ENCODE results near the gene SMYD3. TPM values are rescaled to one million over a fixed set of nuclear protein-coding genes. Genes with fewer than 3 reads are reported as not detected.

The SMYD3 gene
- total and polyA plus RNA-seq, 2 experiments from 2014 or later: 30.8 to 68.5 TPM

GRCh38 chr1:246482805-246483568 lies 24.1 kb downstream of the SMYD3 start:
- Histone ChIP-seq H3K9me2 (replicated peaks; ENCODE audit: insufficient read depth) (no peaks in the 10 kb centered on the region), H3K27ac (peak overlapping the region; percentile 42), H3K9me3 (ENCODE audit: low read depth) (no peaks in the 10 kb centered on the region), H3K79me2 (peaks cover 10% of the 10 kb centered on the region), H3K4me2 (peak overlapping the region; percentile 64), H4K20me1 (ENCODE audit: insufficient read depth, poor library complexity, severe bottlenecking) (no peaks in the 10 kb centered on the region), H3K27me3 (no peaks in the 10 kb centered on the region), H3K4me1 (ENCODE audit: insufficient read depth) (peaks cover 3% of the 10 kb centered on the region), H3K4me3 (no peak overlapping the region), H2AFZ (no peak overlapping the region), H3K36me3 (replicated peaks; ENCODE audit: insufficient read depth, low read depth) (no peaks in the 10 kb centered on the region)
- 39% methylated on average over 4 of the region's 4 CpGs for WGBS (ENCODE audit: low lambda C conversion rate, missing lambda C conversion rate)
- no peak for TF ChIP-seq EZH2phosphoT487 (IDR thresholded peaks at IDR 0.05; ENCODE audit: low read depth, severe bottlenecking, unreplicated experiment)
- TF ChIP-seq, protein P1, sequence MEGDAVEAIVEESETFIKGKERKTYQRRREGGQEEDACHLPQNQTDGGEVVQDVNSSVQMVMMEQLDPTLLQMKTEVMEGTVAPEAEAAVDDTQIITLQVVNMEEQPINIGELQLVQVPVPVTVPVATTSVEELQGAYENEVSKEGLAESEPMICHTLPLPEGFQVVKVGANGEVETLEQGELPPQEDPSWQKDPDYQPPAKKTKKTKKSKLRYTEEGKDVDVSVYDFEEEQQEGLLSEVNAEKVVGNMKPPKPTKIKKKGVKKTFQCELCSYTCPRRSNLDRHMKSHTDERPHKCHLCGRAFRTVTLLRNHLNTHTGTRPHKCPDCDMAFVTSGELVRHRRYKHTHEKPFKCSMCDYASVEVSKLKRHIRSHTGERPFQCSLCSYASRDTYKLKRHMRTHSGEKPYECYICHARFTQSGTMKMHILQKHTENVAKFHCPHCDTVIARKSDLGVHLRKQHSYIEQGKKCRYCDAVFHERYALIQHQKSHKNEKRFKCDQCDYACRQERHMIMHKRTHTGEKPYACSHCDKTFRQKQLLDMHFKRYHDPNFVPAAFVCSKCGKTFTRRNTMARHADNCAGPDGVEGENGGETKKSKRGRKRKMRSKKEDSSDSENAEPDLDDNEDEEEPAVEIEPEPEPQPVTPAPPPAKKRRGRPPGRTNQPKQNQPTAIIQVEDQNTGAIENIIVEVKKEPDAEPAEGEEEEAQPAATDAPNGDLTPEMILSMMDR (IDR thresholded peaks at IDR 0.05; ENCODE audit: poor library complexity): no peak
- no peak for TF ChIP-seq EZH2 (IDR thresholded peaks at IDR 0.05; ENCODE audit: borderline replicate concordance)
- no peak for DNase-seq (ENCODE audit: low spot score)

GRCh38 chr1:246479061-246479460 lies 28.0 kb downstream of the SMYD3 start:
- peaks cover 3% of the 10 kb centered on the region for H3K4me1 ChIP-seq (ENCODE audit: insufficient read depth)
- WGBS (ENCODE audit: low lambda C conversion rate, missing lambda C conversion rate): 98% methylated on average over 2 of the region's 2 CpGs
- H3K79me2 ChIP-seq: peaks cover 4% of the 10 kb centered on the region
- no peak overlapping the region for H3K27ac ChIP-seq
- no peak for DNase-seq (ENCODE audit: low spot score)
- TF ChIP-seq EZH2phosphoT487 (IDR thresholded peaks at IDR 0.05; ENCODE audit: low read depth, severe bottlenecking, unreplicated experiment) (no peak), EZH2 (IDR thresholded peaks at IDR 0.05; ENCODE audit: borderline replicate concordance) (no peak)
- TF ChIP-seq, protein P1 (IDR thresholded peaks at IDR 0.05; ENCODE audit: poor library complexity): no peak
- no peaks in the 10 kb centered on the region for H4K20me1 ChIP-seq (ENCODE audit: insufficient read depth, poor library complexity, severe bottlenecking)
- H2AFZ ChIP-seq: no peak overlapping the region
- no peaks in the 10 kb centered on the region for H3K9me3 ChIP-seq (ENCODE audit: low read depth)
- no peak overlapping the region for H3K4me2 ChIP-seq
- no peak overlapping the region for H3K4me3 ChIP-seq
- H3K36me3 ChIP-seq (replicated peaks; ENCODE audit: insufficient read depth, low read depth): no peaks in the 10 kb centered on the region
- H3K27me3 ChIP-seq: no peaks in the 10 kb centered on the region
- no peaks in the 10 kb centered on the region for H3K9me2 ChIP-seq (replicated peaks; ENCODE audit: insufficient read depth)

DNA sequence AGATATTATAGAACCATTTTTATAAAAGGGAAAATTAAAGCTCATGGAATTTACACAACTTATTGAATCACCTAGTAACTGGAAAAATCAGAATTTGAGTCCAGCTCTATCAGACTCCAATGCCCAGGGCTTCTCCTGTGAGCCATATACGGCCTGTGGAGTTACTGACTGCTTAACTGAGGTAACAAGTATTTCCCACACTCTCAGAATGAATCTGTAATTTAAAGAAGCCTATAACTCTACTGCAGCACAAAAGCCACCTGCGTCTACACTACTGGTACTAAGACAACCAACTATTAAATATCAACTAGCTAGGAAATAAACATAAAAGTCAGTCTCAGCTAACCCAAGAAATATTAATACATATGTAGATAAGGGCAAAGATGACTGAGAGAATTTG lies 29.4 kb downstream of the SMYD3 start:
- WGBS (ENCODE audit: low lambda C conversion rate, missing lambda C conversion rate): 94% methylated on average over 2 of the region's 2 CpGs
- H3K27me3 ChIP-seq: no peaks in the 10 kb centered on the region
- H3K9me3 ChIP-seq (ENCODE audit: low read depth): no peaks in the 10 kb centered on the region
- no peak overlapping the region for H2AFZ ChIP-seq
- H3K36me3 ChIP-seq (replicated peaks; ENCODE audit: insufficient read depth, low read depth): no peaks in the 10 kb centered on the region
- TF ChIP-seq, protein P1 (IDR thresholded peaks at IDR 0.05; ENCODE audit: poor library complexity): no peak
- TF ChIP-seq EZH2phosphoT487 (IDR thresholded peaks at IDR 0.05; ENCODE audit: low read depth, severe bottlenecking, unreplicated experiment) (no peak), EZH2 (IDR thresholded peaks at IDR 0.05; ENCODE audit: borderline replicate concordance) (no peak)
- peaks cover 3% of the 10 kb centered on the region for H3K4me1 ChIP-seq (ENCODE audit: insufficient read depth)
- peaks cover 4% of the 10 kb centered on the region for H3K79me2 ChIP-seq
- H3K4me2 ChIP-seq: no peak overlapping the region
- H3K9me2 ChIP-seq (replicated peaks; ENCODE audit: insufficient read depth): no peaks in the 10 kb centered on the region
- no peak overlapping the region for H3K27ac ChIP-seq
- H4K20me1 ChIP-seq (ENCODE audit: insufficient read depth, poor library complexity, severe bottlenecking): no peaks in the 10 kb centered on the region
- DNase-seq (ENCODE audit: low spot score): no peak
- no peak overlapping the region for H3K4me3 ChIP-seq

Data from hepatocyte (in vitro differentiated cells).